Activated CD4-positive, alpha-beta T cell treated with anti-CD3 and anti-CD28 coated beads, Interleukin-2, amount 10 ng/mL, durations not matched to agents 7 days and 5 days (primary cell): ENCODE results near the gene CYP11A1. TPM values are rescaled to one million over a fixed set of nuclear protein-coding genes. Genes with fewer than 3 reads are reported as not detected.
A peak's percentile ranks its signal among the peaks of the same experiment; 100 is the strongest.

Experiments used
- CTCF ChIA-PET: fragments of 350-600 bp; sonication (Branson Sonifier 250); formaldehyde crosslinking; loops from one replicate; lab custom pipeline; 2021; ENCODE audit warnings: antibody characterized with exemption; lab: Charles Lee
- POLR2A ChIA-PET: fragments of 350-600 bp; sonication (Branson Sonifier 250); formaldehyde crosslinking; loops from one replicate; lab custom pipeline; 2021; ENCODE audit warnings: antibody characterized with exemption; lab: Charles Lee
- DNase-seq: peaks from one replicate; pipeline ENCODE4 v3.0.0-alpha.2; 2020
- H3K27ac Mint-ChIP-seq: one replicate; pipeline ENCODE4 v1.8.0; 2021; ENCODE audit warnings: mild to moderate bottlenecking, moderate library complexity, mixed read lengths
- H3K27me3 Mint-ChIP-seq: one replicate; pipeline ENCODE4 v1.8.0; 2021; ENCODE audit warnings: mixed read lengths
- H3K36me3 Mint-ChIP-seq: one replicate; pipeline ENCODE4 v1.8.0; 2021; ENCODE audit warnings: low read depth, mixed read lengths
- H3K4me1 Mint-ChIP-seq: one replicate; pipeline ENCODE4 v1.8.0; 2021; ENCODE audit warnings: mixed read lengths
- H3K4me3 Mint-ChIP-seq: one replicate; pipeline ENCODE4 v1.8.0; 2021; ENCODE audit warnings: mild to moderate bottlenecking, moderate library complexity, mixed read lengths
- H3K9me3 Mint-ChIP-seq: one replicate; pipeline ENCODE4 v1.8.0; 2021; ENCODE audit warnings: mixed read lengths
- total RNA-seq, 2 experiments: library from RNA; stranded (reverse); gene quantifications; one replicate each; pipeline ENCODE4 v1.2.3, GENCODE V29; 2021

CYP11A1 gene
- not detected for total RNA-seq

- Mint-ChIP-seq H3K27me3 (peaks cover 84% of the 10 kb centered on the region), H3K36me3 (no peaks in the 10 kb centered on the region), H3K4me3 (peak within 1 kb of the TSS; percentile 19), H3K27ac (no peak within 1 kb of the TSS), H3K4me1 (peaks cover 3% of the 10 kb centered on the region), H3K9me3 (no peaks in the 10 kb centered on the region)
- ChIA-PET POLR2A (no interaction called here), CTCF (interaction anchor here (0.6 kb wide), 2 partner anchors 151 to 166 kb away, joined by 3 read pairs; no protein-coding TSS in a partner anchor)
- no peak for DNase-seq
Measured at GRCh38 chr15:74367296-74367854, at the start of gene CYP11A1. Gene CYP11A1, minus strand, starts transcription at chr15:74367646. Its CDS starts 61 bp downstream, at chr15:74367585.

DNA sequence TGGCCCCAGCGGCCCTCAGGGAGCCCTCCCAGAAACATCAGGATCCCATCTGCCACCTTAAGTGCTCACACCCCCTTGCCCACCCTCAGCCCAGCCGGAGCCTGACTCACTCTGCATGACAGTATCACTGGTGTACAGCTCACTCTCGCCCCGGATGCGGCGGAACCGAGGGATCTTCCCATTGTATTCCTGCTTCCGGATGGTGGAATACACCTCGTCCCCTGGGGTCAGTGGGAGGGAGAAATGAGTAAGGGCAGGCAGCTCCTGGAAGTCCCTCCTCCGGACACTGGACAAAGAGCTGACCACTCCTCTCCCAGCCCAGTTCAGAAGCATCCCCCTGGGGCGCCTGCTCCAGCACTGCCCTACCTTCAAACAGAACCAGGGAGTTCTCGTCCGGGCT lies 49.8 kb upstream of the CYP11A1 start:
- H3K27me3 Mint-ChIP-seq: no peaks in the 10 kb centered on the region
- DNase-seq: no peak
- CTCF ChIA-PET: interaction anchor here (1.5 to 2.2 kb wide), 3 partner anchors 12 to 35 kb away, joined by 3 to 10 read pairs (median 8); no protein-coding TSS in a partner anchor
- POLR2A ChIA-PET: no interaction called here
- no peak overlapping the region for H3K27ac Mint-ChIP-seq
- no peaks in the 10 kb centered on the region for H3K9me3 Mint-ChIP-seq
- no peak overlapping the region for H3K4me3 Mint-ChIP-seq
- H3K36me3 Mint-ChIP-seq: peaks cover 2% of the 10 kb centered on the region
- peaks cover 36% of the 10 kb centered on the region for H3K4me1 Mint-ChIP-seq

- Mint-ChIP-seq H3K27me3 (no peaks in the 10 kb centered on the region), H3K27ac (peak overlapping the region; percentile 50), H3K4me3 (no peak overlapping the region), H3K4me1 (peaks cover 36% of the 10 kb centered on the region), H3K36me3 (peaks cover 2% of the 10 kb centered on the region), H3K9me3 (no peaks in the 10 kb centered on the region)
- ChIA-PET POLR2A (no interaction called here), CTCF (interaction anchor here (1.5 kb wide), 1 partner anchor 13 kb away, joined by 3 read pairs; no protein-coding TSS in a partner anchor)
- DNase-seq: no peak
Measured at GRCh38 chr15:74415966-74416916, 48.8 kb upstream of the CYP11A1 start.

GRCh38 chr15:74414603-74415338 lies 47.3 kb upstream of the CYP11A1 start:
- ChIA-PET CTCF (no interaction called here), POLR2A (no interaction called here)
- Mint-ChIP-seq H3K36me3 (peaks cover 2% of the 10 kb centered on the region), H3K27me3 (no peaks in the 10 kb centered on the region), H3K9me3 (no peaks in the 10 kb centered on the region), H3K4me1 (peaks cover 27% of the 10 kb centered on the region), H3K27ac (peak overlapping the region; percentile 79), H3K4me3 (no peak overlapping the region)
- DNase-seq: no peak

GRCh38 chr15:74414081-74414580 lies 46.7 kb upstream of the CYP11A1 start:
- no peak overlapping the region for H3K4me3 Mint-ChIP-seq
- H3K27ac Mint-ChIP-seq: no peak overlapping the region
- POLR2A ChIA-PET: no interaction called here
- H3K9me3 Mint-ChIP-seq: no peaks in the 10 kb centered on the region
- H3K27me3 Mint-ChIP-seq: no peaks in the 10 kb centered on the region
- peaks cover 2% of the 10 kb centered on the region for H3K36me3 Mint-ChIP-seq
- DNase-seq: no peak
- CTCF ChIA-PET: no interaction called here
- H3K4me1 Mint-ChIP-seq: peaks cover 27% of the 10 kb centered on the region

GRCh38 chr15:74413350-74414080 lies 46.1 kb upstream of the CYP11A1 start:
- DNase-seq: no peak
- no peaks in the 10 kb centered on the region for H3K27me3 Mint-ChIP-seq
- peak overlapping the region; percentile 58 for H3K27ac Mint-ChIP-seq
- peaks cover 27% of the 10 kb centered on the region for H3K4me1 Mint-ChIP-seq
- H3K9me3 Mint-ChIP-seq: no peaks in the 10 kb centered on the region
- POLR2A ChIA-PET: no interaction called here
- CTCF ChIA-PET: interaction anchor here (1.5 kb wide), 1 partner anchor 10 kb away, joined by 4 read pairs; no protein-coding TSS in a partner anchor
- peaks cover 2% of the 10 kb centered on the region for H3K36me3 Mint-ChIP-seq
- no peak overlapping the region for H3K4me3 Mint-ChIP-seq

DNA sequence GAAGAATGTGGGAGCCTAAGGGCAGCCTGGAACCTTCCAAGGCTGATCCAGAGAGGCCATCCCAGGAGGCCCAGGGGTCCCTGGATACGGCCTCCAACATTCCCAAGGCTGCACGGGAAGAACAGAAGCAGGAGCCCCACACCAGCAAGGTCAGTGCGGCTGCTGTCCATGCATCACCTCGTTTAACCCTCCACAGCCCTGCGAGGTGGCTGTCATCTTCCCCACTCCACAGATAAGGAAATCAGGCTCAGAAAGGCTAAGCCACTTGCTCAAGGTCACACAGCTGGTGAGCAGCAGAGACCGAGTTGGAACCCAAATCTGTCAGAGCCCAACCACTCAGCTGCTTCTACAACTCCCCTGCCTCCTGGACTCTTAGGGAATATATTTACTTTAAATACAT lies 44.7 kb upstream of the CYP11A1 start:
- Mint-ChIP-seq H3K36me3 (peaks cover 2% of the 10 kb centered on the region), H3K4me1 (peaks cover 27% of the 10 kb centered on the region), H3K27me3 (no peaks in the 10 kb centered on the region), H3K27ac (no peak overlapping the region), H3K9me3 (no peaks in the 10 kb centered on the region), H3K4me3 (no peak overlapping the region)
- no peak for DNase-seq
- POLR2A ChIA-PET: no interaction called here
- CTCF ChIA-PET: interaction anchor here (0.9 to 1.7 kb wide), 3 partner anchors 8 to 134 kb away, joined by 4 read pairs; no protein-coding TSS in a partner anchor

GRCh38 chr15:74411686-74412085 lies 44.2 kb upstream of the CYP11A1 start:
- no peak overlapping the region for H3K27ac Mint-ChIP-seq
- CTCF ChIA-PET: interaction anchor here (0.9 to 2.3 kb wide), 3 partner anchors 27 to 135 kb away, joined by 4 to 7 read pairs (median 4); no protein-coding TSS in a partner anchor
- peaks cover 27% of the 10 kb centered on the region for H3K4me1 Mint-ChIP-seq
- H3K27me3 Mint-ChIP-seq: no peaks in the 10 kb centered on the region
- H3K9me3 Mint-ChIP-seq: no peaks in the 10 kb centered on the region
- DNase-seq: no peak
- peaks cover 2% of the 10 kb centered on the region for H3K36me3 Mint-ChIP-seq
- POLR2A ChIA-PET: interaction anchor here (0.6 kb wide), 1 partner anchor 10 kb away, joined by 3 read pairs; no protein-coding TSS in a partner anchor
- no peak overlapping the region for H3K4me3 Mint-ChIP-seq

- CTCF ChIA-PET: interaction anchor here (0.5 to 2.3 kb wide), 6 partner anchors 10 to 136 kb away, joined by 3 to 8 read pairs (median 6); no protein-coding TSS in a partner anchor
- Mint-ChIP-seq H3K4me3 (no peak overlapping the region), H3K27ac (no peak overlapping the region), H3K27me3 (no peaks in the 10 kb centered on the region), H3K9me3 (no peaks in the 10 kb centered on the region), H3K36me3 (peaks cover 2% of the 10 kb centered on the region), H3K4me1 (peaks cover 16% of the 10 kb centered on the region)
- DNase-seq: no peak
- POLR2A ChIA-PET: no interaction called here
Measured at GRCh38 chr15:74410502-74410901, 43.1 kb upstream of the CYP11A1 start.

- POLR2A ChIA-PET: no interaction called here
- no peak overlapping the region for H3K4me3 Mint-ChIP-seq
- H3K4me1 Mint-ChIP-seq: peaks cover 7% of the 10 kb centered on the region
- H3K36me3 Mint-ChIP-seq: no peaks in the 10 kb centered on the region
- no peak overlapping the region for H3K27ac Mint-ChIP-seq
- DNase-seq: no peak
- no peaks in the 10 kb centered on the region for H3K27me3 Mint-ChIP-seq
- no peaks in the 10 kb centered on the region for H3K9me3 Mint-ChIP-seq
- CTCF ChIA-PET: interaction anchor here (1.0 to 2.1 kb wide), 4 partner anchors 9 to 26 kb away, joined by 3 to 8 read pairs (median 7); no protein-coding TSS in a partner anchor
Measured at GRCh38 chr15:74409225-74409624, 41.8 kb upstream of the CYP11A1 start.

DNA sequence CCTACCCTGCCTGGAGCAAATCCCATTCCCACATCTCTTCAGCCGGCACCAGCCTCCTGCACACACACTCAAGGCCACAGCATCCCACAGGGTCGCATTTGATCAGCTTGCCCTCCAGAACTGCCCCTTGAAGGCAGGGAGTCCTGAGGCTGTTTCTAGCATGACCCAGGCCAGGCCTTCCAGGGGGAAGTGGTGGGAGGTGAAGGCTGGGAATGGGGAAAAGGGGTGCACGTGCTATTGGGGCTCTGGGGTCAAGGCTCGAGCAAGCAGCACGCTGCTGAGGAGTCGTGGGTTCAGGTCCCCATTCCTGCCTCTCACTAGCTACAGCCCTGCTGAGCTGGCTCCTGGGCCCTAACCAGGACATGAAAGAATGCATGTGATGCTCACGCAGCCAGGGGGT lies 41.4 kb upstream of the CYP11A1 start:
- Mint-ChIP-seq H3K27me3 (no peaks in the 10 kb centered on the region), H3K4me1 (peaks cover 8% of the 10 kb centered on the region), H3K9me3 (no peaks in the 10 kb centered on the region), H3K4me3 (no peak overlapping the region), H3K27ac (no peak overlapping the region), H3K36me3 (no peaks in the 10 kb centered on the region)
- no peak for DNase-seq
- ChIA-PET POLR2A (no interaction called here), CTCF (interaction anchor here (1.0 to 2.1 kb wide), 4 partner anchors 9 to 26 kb away, joined by 3 to 8 read pairs (median 7); no protein-coding TSS in a partner anchor)
